Uterus (tissue), 2 donors: Measurements from ENCODE around the gene RTCB.

Source experiments
- POLR2A ChIP-seq, 2 donors: fragments of 450-650 bp; IDR thresholded peaks; one replicate each; pipeline ENCODE4 v1.6.1; 2016; ENCODE audit warnings: antibody characterized with exemption in 2 of 2, mild to moderate bottlenecking in 1 of 2, moderate library complexity in 1 of 2
- TF ChIP-seq, protein P1 (sequence below), 4 experiments: fragments of 200-600 bp in 2 of 4; fragments of 450-650 bp in 2 of 4; sonication (generic) in 2 of 4; IDR thresholded peaks; one replicate each; pipeline ENCODE4 v1.5.1; 2016 to 2019; ENCODE audit warnings: antibody characterized with exemption in 4 of 4, mild to moderate bottlenecking in 2 of 4, moderate library complexity in 1 of 4

DNA sequence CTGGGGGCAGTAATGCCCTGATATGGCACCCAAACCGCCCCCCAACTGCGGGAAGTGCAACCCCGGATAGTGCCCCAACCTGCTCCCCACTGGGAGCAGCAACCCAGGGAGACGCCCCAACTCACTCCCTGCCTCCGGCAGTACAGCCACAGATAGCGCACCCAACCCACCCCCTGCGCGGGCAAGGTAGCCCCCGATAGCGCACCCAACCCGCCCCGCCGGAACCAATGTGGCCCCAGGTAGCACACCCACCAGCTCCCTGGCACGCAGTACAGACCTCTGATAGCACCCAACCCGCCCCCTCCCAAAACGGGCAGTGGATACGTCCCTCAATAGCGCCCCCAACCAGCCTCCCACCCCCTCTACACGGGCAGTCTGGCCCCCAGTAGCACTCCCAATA is 58.2 kb downstream of the RTCB start:
- no peak for TF ChIP-seq POLR2A (IDR thresholded peaks at IDR 0.05)
- TF ChIP-seq, protein P1, sequence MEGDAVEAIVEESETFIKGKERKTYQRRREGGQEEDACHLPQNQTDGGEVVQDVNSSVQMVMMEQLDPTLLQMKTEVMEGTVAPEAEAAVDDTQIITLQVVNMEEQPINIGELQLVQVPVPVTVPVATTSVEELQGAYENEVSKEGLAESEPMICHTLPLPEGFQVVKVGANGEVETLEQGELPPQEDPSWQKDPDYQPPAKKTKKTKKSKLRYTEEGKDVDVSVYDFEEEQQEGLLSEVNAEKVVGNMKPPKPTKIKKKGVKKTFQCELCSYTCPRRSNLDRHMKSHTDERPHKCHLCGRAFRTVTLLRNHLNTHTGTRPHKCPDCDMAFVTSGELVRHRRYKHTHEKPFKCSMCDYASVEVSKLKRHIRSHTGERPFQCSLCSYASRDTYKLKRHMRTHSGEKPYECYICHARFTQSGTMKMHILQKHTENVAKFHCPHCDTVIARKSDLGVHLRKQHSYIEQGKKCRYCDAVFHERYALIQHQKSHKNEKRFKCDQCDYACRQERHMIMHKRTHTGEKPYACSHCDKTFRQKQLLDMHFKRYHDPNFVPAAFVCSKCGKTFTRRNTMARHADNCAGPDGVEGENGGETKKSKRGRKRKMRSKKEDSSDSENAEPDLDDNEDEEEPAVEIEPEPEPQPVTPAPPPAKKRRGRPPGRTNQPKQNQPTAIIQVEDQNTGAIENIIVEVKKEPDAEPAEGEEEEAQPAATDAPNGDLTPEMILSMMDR (IDR thresholded peaks at IDR 0.05): no peak
